Activated CD4-positive, alpha-beta T cell treated with anti-CD3 and anti-CD28 coated beads, Interleukin-10, Interleukin-2, amounts not matched to agents 100 ng/mL and 50 ng/mL, durations not matched to agents 16 hours and 8 hours (primary cell): ENCODE data around the gene MRPL14.

Source experiments
- DNase-seq: peaks from one replicate; pipeline ENCODE4 v3.0.0-alpha.2; 2020

Gene MRPL14

DNA sequence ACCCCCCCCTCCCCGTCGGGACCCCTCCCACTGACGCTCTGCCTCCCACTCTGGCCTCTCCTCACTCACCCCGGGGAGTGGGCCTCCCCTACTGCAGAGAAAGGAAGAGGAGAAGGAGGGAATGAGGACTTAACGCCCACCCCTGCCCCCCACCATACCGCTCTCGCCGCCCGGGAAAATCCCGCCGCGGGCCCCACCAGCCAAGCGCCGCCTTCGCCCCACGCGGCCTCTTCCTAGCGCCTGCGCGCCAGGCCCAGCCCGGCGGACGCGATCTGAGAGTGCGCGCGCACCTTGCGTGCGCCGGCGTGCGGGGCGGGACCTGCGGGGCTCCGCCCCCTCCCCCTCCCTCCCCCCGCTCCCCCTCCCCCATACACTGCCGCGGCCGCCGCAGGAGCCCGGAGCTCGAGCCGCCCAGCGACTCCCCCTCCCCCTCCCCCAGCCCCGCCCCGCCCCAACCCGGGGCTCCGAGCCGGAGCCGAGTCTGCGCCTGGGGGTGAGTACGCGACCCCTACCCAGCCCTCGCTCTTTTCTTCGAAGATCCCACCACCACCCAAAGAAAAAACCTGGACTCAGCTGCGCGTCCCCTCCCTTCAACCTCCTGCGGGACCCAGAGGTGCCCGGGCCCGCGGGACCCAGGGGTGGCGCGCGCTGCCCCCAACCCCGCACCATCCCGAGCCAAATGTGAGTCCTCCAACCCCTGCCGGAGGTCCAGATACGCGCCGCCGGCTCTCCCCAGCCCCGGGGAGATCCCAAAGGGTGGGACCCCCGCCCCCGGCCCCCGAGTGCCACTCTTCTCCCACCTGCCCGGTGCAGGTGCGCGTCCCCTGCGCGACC, at the start of gene MRPL14, which contains the start of gene TMEM63B:
Gene MRPL14 (minus strand): TSS at position 267 of the 834 bp plus-strand sequence. CDS start 10,841 bp downstream, outside the sequence.
Gene TMEM63B (plus strand): TSS at position 369 of the 834 bp plus-strand sequence. CDS start 7,031 bp downstream, outside the sequence.
- DNase-seq: peak; percentile 93

DNA sequence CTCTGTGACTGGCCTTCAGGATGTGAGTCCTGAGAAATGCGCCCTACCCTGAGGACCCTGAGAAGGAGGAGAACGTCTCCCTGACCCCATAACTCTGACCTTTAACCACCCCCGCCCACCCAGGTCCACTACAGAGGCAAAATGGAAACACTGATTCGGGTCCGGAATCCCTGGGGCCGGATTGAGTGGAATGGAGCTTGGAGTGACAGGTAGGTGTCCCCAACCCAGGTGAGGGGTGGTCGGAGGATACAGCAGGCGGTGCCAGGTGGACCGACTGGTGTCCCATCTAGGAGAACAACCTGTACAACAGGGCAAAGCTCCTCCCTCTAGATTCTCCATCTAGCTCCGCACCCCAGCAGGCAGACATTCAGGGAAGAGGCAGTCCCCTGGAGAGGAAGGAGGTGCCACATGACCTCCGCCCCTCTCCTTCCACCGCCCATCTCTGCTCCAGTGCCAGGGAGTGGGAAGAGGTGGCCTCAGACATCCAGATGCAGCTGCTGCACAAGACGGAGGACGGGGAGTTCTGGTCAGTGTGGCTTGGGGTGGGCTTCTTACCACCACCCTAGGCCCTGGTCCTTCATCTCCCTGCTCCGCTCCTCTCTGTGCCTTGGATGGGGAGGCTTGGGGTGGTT, 49.0 kb upstream of the MRPL14 start:
- no peak for DNase-seq

DNA sequence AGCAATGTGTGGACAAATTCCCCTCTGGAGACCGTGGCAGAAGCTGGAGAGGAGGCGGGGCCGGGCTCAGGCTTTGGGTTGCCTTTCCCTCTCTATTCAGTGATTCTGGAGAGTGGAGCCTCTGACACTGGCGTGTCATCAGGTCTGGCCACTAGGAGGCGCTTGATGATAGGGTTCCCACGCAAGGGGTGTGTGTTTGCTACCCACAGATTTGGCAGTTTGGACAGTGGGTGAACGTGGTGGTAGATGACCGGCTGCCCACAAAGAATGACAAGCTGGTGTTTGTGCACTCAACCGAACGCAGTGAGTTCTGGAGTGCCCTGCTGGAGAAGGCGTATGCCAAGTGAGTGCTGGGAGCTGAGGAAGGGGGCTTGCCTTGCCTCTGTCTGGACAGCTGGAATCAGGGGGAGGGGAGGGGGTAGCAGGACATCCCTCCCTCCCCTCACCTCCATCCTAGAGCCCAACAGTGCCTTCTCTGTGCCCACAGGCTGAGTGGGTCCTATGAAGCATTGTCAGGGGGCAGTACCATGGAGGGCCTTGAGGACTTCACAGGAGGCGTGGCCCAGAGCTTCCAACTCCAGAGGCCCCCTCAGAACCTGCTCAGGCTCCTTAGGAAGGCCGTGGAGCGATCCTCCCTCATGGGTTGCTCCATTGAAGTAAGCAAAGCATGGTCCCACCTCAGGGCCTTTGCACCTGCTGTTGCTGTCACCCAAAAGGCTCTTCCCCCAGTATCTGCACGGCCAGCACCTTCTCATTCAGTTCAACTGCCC, 45.7 kb upstream of the MRPL14 start:
- DNase-seq: peak; percentile 81

DNA sequence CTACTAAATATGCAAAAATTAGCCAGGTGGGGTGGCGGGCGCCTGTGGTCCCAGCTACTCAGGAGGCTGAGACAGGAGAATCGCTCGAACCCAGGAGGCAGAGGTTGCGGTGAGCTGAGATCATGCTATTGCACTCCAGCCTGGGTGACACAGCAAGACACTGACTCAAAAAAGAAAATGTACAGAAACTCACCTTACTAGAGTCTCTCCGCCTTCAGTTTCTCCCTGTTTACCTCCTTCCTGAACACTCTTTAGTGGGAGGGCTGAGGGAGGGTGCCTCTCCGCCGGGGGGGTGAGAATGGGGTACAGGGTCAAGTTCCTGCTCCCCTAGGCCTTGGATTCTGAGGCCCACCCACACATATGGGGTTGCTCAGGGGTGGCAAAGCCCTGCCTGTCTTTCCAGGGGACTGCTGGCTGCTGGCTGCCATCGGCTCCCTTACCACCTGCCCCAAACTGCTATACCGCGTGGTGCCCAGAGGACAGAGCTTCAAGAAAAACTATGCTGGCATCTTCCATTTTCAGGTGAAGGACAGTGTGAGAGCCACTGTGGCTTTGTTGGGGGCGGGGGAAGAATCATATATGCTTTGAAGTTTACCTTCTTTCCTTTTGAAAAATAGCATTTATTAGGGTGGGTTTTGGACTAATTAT, 44.8 kb upstream of the MRPL14 start:
- no peak for DNase-seq

DNA sequence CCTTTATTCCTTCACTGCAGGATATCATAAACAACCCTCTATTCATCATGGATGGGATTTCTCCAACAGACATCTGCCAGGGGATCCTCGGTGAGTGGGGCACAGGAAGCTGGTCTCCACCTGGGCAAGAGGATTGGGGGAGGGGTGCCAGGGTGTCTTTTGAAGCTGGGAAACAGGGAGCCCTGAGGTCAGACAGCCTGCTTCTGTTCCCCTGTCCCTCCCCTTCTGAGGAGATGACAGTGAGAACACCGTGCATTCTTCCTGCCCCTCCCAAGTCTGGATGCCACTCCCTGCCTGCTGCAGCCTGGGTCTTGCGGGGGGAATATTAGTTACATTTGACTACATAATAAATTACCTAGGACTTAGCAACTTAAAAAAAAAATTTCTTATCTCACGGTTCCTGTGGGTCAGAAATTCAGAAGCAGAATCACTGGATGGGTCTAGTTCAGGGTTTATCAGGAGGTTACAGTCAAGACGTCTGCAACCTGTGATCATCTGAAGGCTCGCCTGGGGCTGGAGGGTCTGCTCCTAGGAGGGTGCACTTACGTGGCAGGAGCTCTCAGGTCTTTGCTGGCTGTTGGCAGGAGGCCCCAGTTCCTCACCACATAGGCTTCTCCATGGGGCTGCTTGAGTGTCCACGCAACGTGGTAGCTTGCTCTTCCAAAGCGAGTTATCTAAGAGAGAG, 42.8 kb upstream of the MRPL14 start:
- no peak for DNase-seq

DNA sequence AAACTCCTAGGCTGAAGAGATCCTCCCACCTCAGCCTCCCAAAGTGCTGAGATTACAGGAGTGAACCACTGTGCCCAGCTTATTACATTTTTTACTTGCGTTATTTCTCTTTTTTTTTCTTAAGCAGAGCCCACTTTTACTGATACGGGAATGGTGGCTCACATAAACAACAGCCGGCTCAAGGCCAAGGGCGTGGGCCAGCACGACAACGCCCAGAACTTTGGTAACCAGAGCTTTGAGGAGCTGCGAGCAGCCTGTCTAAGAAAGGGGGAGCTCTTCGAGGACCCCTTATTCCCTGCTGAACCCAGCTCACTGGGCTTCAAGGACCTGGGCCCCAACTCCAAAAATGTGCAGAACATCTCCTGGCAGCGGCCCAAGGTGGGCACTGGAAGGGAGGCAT, 41.9 kb upstream of the MRPL14 start:
- DNase-seq: no peak

DNA sequence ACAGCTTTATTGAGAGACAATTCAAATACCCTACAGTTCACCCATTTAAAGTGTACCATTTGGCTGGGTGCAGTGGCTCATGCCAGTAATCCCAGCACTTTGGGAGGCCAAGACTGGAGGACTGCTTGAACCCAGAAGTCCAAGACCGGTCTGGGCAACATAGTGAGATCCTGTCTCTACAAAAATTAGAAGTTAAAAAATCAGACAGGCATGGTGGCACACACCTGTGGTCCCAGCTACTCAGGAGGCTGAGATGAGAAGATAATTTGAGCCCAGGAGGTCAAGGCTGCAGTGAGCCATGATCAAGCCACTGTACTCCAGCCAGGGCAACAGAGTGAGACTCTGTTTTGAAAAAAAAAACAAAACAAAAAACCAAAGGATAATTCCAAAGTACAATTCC, 40.3 kb upstream of the MRPL14 start:
- DNase-seq: no peak

DNA sequence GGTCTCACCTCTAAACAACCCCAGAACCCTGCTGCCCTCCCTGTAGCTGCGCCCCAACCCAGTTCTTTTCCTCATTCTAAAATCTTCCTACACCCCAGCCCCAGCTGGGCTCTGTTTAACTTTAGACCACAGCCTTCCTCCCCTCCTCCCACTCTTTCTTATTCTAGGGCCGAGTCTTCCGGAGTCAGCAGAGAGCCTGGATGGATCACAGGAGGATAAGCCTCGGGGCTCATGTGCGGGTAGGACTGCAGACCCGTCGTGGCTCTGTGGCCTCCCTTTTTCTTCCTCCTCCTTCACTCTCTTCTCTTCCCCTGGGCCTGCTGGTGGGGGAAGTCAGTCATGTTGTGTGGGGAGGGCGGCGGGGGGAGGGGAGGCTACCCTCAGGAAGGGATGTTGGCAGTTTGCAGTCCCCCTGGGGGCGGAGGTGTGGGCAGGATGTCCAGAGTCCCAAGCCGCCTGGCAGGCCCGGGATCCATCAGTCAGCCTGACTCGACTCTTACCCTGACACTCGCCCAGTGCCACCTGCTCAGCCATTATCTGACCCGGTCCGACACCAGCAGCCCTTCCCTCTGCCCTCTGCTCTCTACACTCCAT, 39.4 kb upstream of the MRPL14 start:
- no peak for DNase-seq

DNA sequence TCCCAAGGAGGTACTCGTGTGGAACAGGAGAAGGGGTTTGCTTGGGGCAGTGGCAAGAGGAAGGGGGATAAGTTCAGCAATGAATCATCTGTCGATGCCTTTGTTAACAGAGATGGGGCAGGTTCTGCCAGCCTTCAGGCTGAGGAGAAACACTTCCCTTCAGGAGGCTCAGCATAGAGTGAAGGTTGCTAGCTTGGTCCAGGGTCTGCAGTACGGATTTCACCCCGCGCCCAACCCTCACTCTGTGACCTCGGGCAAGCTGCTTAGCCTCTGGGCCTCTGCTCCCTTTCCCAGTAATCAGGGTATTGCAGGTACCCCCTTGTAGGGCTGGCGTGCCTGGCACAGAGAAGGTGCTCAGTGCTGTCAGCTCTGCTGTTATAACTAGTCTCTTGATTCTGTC, 38.9 kb upstream of the MRPL14 start:
- DNase-seq: no peak

DNA sequence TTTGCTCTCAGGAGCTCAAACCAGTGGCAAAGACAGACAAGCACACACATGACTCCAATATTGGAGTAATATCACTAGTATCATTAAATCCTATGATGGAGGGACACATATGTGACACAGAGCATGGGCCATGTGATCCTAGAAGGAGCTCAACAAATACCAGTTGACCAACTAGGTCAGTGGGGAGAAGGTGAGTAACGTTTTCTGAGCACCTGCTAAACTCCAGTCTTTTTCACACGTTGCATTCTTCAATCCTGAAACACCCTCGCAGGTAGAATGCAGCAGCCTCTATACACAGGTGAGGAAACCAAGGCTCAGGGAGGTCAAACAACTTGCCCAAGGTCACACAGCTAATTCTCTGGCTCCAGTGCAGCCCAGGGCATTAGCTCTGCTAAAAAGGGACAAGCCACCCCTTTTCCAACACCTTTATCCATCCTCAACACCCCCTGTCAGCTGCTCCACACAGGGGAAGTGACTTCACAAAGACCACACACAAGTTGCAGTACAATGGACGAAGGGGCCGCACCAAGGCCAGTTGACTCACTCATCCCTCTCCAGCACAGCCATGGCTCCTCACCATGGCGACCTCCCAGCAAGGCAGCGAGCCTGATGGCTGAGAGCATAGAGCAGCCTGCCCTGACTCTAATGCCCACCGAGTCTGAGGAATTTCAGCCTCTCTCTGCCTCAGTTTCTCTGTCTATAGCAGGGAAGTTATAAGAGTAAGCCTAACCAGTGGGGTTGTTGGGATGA, 35.8 kb upstream of the MRPL14 start:
- no peak for DNase-seq

DNA sequence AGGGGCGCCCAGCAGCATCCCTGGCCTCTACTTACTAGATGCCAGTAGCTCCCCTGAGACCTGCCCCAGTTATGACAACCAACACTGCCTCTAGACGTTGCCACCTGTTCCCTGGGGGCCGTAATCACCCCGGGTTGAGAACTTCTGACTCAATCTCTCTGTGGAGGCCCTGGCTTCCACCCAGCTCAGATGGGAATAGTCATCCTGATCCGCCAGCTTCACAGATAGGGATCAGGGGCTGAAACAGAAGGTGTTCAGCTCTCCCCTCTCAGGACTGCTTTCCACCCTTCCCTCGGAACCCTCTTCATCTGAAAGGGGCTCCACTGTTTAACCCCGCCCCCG, 34.7 kb upstream of the MRPL14 start:
- no peak for DNase-seq

DNA sequence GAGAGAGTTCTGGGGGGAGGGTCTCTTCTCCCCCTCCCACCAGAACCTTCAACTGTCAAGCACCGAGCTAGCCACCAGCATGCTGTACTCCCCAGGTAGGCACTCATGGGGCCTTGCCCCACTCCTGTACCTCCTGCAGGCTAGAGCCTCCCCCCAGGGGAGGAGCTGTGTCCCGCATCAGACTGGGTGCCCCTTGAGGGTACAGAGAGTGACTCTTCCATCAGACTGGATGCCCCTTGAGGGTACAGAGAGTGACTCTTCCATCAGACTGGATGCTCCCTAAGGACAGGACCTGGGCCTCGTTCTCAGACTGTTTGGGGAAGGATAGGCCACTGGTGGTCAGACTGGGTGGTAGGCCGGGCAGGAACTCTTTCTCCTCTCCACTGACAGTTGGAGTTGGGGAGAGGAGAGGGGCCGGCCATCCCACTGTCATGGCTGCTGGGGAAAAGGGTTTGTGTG, 31.5 kb upstream of the MRPL14 start, which contains the start of gene CAPN11:
Gene CAPN11 (plus strand): TSS at position 51 of the 459 bp plus-strand sequence. CDS start 29 bp downstream, at position 80.
- no peak for DNase-seq

DNA sequence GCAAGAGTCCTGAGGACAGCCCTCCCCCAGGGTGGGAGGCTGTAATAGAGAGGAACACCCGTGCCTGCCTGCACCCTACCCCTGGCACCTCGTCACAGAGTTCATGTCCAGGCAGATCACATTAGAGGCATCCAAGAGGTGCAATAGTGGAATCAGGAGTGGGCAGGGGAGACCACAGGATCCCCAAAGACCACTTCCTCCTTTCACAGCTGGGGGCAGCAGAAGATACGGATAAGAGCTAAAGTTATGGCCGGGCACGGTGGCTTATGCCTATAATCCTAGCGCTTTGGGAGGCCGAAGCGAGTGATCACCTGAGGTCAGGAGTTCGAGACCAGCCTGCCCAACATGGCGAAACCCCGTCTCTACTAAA, 29.9 kb upstream of the MRPL14 start:
- no peak for DNase-seq

DNA sequence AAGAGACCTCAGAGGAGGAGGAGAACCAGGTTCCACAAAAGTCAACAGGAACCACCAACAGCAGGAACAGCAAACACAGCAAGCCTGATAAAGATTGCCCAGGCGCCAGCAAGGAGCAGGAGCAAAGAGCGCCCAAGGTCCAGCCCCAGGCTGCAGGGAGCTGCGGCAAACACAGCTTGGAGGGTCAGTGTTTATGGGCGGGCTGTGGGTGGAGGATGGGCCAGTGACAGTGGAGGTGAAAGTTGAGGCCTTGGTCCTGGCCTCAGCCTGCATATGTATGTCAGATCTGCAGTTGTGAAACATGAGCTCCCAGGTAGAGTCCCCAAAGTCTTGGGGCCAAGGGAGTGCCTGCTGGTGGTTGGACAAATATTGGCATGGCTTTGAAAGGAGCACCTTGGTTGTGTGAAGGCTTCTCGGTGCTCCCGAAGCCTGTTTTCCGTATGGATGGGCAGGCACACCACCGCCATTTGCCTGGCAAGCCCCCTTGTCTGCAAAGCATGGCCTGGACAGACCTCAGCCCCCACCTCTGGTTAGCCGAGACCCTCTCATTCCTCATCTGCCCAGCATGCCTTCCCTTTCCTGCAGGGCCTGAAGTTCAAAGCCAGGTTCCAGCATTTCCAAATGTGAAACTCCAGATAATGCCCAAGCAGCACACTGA, 29.4 kb upstream of the MRPL14 start:
- no peak for DNase-seq

DNA sequence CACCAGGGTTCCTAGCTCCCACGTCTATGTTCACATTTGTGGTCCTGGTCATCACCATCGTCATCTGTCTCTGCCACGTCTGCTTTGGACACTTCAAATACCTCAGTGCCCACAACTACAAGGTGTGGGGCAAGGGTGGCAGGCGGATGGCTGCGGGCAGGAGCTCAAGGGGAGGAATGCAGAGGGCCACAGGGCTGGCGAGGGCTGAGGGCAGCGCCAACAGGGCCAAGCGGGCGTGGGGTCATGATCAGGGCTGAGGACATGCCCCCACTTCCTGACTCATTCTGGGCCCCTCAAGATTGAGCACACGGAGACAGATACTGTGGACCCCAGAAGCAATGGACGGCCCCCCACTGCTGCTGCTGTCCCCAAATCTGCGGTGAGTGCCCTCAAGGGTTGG, 26.8 kb upstream of the MRPL14 start:
- no peak for DNase-seq

DNA sequence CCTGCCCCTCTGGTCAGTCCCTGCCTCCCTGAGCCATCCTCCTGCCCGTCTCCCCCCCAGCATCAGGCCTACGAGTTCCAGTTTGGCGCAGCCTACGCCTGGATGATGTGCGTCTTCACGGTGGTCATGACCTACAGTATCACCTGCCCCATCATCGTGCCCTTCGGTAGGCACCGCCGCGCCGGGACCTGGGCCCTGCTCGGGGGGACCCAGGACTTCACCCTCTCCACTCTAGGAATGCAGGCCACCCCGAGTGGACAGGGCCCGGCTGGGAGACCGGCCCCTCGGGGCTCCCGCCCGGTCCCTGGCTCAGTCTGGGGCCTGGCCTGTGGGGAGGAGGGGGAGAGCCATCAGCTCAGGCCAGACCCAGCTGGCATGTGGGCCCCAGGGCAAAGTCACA, 25.3 kb upstream of the MRPL14 start:
- DNase-seq: no peak

DNA sequence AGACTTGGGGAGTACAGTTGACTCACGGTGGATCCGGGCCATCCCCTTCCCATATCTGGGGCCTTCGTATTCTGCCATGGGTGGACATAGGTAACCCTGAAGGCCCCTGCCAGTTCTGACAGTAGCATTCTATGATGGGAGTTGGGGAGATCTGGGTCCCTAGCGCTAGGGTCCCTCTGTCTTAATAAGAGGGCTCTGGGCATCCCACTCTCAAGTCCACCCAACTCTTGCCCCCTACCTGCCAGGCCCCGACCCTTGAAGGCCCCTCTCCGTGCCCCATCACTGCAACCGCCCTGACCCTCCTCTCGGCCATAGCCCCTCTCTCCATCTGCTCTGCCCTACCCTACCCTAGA, 24.8 kb upstream of the MRPL14 start:
- DNase-seq: no peak

DNA sequence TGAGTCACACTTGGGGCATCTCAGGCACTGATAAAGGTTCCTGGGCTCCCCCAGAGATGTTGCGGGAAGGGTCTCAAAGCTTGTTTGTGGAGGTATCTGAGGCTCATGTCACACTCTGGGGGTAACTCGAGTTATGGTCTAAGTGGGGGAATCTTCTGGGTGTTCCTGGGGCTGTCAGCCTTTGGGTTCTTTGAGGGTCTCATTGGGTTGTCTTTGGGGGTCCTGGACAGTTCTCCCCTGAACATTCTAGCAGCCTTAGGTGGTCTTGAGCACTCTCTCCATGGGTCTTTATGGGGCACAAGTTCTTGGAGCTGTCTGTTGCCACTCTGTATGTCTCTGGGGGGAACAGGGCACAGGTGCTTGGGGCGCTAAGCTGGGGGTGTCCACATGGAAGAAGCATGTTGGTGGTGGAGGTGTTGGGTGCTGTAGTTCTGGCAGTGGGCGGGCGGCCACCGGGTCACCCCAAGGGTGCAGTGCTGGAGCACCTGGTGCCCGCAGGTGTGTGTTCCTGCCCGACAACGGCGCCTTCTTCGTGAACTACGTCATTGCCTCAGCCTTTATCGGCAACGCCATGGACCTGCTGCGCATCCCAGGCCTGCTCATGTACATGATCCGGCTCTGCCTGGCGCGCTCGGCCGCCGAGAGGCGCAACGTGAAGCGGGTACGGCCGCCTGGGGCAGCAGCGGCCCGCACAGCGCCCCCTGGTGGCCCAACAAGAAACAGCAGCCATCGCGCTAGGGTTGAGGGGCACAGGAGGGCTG, 24.3 kb upstream of the MRPL14 start:
- DNase-seq: peak; percentile 84

DNA sequence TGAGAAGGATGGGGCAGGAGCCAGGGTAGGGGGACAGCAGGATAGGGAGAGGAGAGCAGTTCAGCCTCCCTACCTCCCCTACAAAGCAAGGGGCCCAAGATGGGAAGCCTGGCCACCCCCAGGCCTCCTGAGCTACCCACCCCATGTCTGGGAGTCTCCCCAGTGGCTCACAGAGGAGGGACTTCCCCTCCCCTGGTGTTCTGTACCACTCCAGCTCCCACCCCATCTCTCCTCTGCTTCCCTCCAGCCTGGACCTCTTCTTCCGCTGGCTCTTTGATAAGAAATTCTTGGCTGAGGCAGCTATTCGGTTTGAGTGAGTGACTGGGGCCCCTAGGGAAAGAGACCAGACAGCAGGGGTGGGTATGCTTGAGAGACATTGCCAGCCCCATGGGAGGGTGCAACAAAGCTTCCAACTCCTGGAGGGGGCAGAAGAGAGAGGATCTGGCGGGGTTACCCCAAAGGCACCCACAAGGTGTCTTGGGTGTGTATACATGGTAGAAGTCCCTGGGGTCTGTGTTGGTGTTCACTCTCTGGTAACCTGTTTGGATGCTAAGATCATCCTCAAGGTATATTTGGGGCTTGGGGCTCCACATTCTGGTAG, 23.2 kb upstream of the MRPL14 start:
- DNase-seq: no peak
